Measurements from ENCODE around the gene CACNA1S.
A peak's percentile ranks its signal among the peaks of the same experiment; 100 is the strongest.

Gene CACNA1S

GRCh38 chr1:201034671-201035070, 77.6 kb downstream of the CACNA1S start:
- DNase-seq (ENCODE audit: low read depth in 2 of 2): no peak

GRCh38 chr1:201032408-201032807, 79.8 kb downstream of the CACNA1S start:
- no peak for DNase-seq (ENCODE audit: low read depth in 2 of 2)

GRCh38 chr1:201028461-201028889, 83.8 kb downstream of the CACNA1S start:
- DNase-seq (ENCODE audit: low read depth in 2 of 2): no peak

GRCh38 chr1:201026836-201027235, 85.4 kb downstream of the CACNA1S start:
- DNase-seq (ENCODE audit: low read depth in 2 of 2): no peak

GRCh38 chr1:201026234-201026633, 86.0 kb downstream of the CACNA1S start:
- no peak for DNase-seq (ENCODE audit: low read depth in 2 of 2)

GRCh38 chr1:201025571-201026002, 86.6 kb downstream of the CACNA1S start:
- no peak for DNase-seq (ENCODE audit: low read depth in 2 of 2)

- DNase-seq (ENCODE audit: low read depth in 2 of 2): no peak
These were observed 87.6 kb downstream of the CACNA1S start for GRCh38 chr1:201024625-201024998.

GRCh38 chr1:201023920-201024624, 88.2 kb downstream of the CACNA1S start:
- DNase-seq (ENCODE audit: low read depth in 2 of 2): no peak

- DNase-seq (ENCODE audit: low read depth in 2 of 2): peak; percentile 81 to 87
These were observed 88.7 kb downstream of the CACNA1S start, which contains the start of gene KIF21B for GRCh38 chr1:201023517-201023902. Gene KIF21B, minus strand, starts transcription at chr1:201023714. Its CDS starts 331 bp downstream, at chr1:201023383.

- no peak for DNase-seq (ENCODE audit: low read depth in 2 of 2)
These were observed 89.3 kb downstream of the CACNA1S start for GRCh38 chr1:201022820-201023516.

- no peak for DNase-seq (ENCODE audit: low read depth in 2 of 2)
These were observed 89.8 kb downstream of the CACNA1S start for GRCh38 chr1:201022493-201022819.

- no peak for DNase-seq (ENCODE audit: low read depth in 2 of 2)
These were observed 90.4 kb downstream of the CACNA1S start for GRCh38 chr1:201021630-201022492.

- DNase-seq (ENCODE audit: low read depth in 2 of 2): peak in 1 of 2 experiments; percentile 40
These were observed 91.3 kb downstream of the CACNA1S start for GRCh38 chr1:201020721-201021629.

- no peak for DNase-seq (ENCODE audit: low read depth in 2 of 2)
These were observed 92.1 kb downstream of the CACNA1S start for GRCh38 chr1:201020040-201020591.

GRCh38 chr1:201019321-201019977, 92.8 kb downstream of the CACNA1S start:
- DNase-seq (ENCODE audit: low read depth in 2 of 2): peak; percentile 69 to 87

- DNase-seq (ENCODE audit: low read depth in 2 of 2): no peak
These were observed 94.4 kb downstream of the CACNA1S start for GRCh38 chr1:201017828-201018163.

- no peak for DNase-seq (ENCODE audit: low read depth in 2 of 2)
These were observed 95.0 kb downstream of the CACNA1S start for GRCh38 chr1:201016943-201017827.

GRCh38 chr1:201016211-201016651, 96.0 kb downstream of the CACNA1S start:
- no peak for DNase-seq (ENCODE audit: low read depth in 2 of 2)

GRCh38 chr1:201015551-201016091, 96.6 kb downstream of the CACNA1S start:
- no peak for DNase-seq (ENCODE audit: low read depth in 2 of 2)
